ENCODE measurements around the gene PLD6. TPM values are rescaled to one million over a fixed set of nuclear protein-coding genes. Genes with fewer than 3 reads are reported as not detected.
A peak's percentile ranks its signal among the peaks of the same experiment; 100 is the strongest.

PLD6 gene
- total RNA-seq, 1 experiment from 2014 or later = 1.0 TPM

DNA sequence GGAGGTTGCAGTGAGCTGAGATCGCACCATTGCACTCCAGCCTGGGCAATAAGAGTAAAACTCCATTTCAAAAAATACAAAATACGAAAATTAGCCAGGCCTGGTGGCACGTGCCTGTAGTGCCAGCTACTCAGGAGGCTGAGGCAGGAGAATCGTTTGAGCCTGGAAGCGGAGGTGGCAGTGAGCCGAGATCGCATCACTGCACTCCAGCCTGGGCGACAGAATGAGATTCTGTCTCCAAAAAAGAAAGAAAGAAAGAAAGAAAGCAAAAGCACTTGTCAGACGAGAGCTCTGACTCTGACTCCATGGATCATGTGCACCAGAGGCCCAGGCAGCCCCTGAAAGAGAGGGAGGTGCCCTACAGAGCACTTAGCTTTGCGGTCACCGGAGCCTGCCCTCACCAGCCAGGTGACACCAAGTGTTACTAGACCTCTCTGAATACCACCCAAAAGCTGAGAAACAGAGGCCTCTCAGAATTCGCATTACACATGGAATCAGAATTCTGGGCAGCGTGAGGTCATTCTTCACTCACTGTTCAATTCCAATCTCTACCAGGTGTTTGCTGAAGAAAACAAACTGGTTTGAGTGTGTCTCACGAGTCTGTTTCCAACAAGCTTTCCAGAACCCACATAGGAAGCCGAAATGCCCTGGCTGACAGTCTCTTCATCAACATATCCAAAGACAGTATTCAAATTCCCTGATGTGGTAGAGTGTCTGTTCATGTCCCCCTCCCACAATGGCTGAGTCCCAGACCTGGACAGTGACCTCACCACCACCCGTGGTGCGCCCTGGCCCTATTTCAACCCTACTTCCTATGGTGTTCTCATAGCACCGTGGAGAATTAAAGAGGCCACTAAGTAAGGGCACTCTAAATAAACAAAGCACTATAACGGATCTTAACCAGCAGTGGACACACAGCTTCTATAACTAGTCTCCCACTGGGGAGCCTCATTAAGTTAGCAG lies 29.4 kb upstream of the PLD6 start:
- no peak overlapping the region for H3K27ac ChIP-seq
- no peak for DNase-seq (ENCODE audit: low read depth in 1 of 2, low spot score in 2 of 2)
- H3K4me3 ChIP-seq = peak overlapping the region; percentile 77
- peaks cover 17% of the 10 kb centered on the region for H3K36me3 ChIP-seq
- H3K4me1 ChIP-seq (replicated peaks) = peaks cover 11% of the 10 kb centered on the region
- no peaks in the 10 kb centered on the region for H3K27me3 ChIP-seq (replicated peaks)
- no peaks in the 10 kb centered on the region for H3K9me3 ChIP-seq (replicated peaks)

DNA sequence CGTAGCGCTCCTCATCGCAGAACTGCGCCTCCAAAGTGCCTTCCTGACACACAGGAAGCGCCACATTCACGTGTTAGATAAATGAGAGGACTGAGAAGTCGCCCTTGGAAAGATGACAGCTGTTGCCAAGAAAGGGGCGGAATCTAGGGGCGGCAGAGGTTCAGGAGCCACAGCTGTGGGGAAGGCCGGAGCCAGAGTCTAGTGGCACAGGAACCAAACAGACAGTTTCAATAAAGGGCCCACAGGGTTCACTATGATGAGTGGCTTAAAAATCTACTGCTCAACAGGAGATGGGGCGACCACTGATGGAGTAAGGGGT lies 26.1 kb upstream of the PLD6 start:
- Histone ChIP-seq H3K27me3 (replicated peaks) (no peaks in the 10 kb centered on the region), H3K4me1 (replicated peaks) (peaks cover 11% of the 10 kb centered on the region), H3K36me3 (peaks cover 47% of the 10 kb centered on the region), H3K9me3 (replicated peaks) (no peaks in the 10 kb centered on the region), H3K27ac (no peak overlapping the region), H3K4me3 (no peak overlapping the region)
- no peak for DNase-seq (ENCODE audit: low read depth in 1 of 2, low spot score in 2 of 2)

DNA sequence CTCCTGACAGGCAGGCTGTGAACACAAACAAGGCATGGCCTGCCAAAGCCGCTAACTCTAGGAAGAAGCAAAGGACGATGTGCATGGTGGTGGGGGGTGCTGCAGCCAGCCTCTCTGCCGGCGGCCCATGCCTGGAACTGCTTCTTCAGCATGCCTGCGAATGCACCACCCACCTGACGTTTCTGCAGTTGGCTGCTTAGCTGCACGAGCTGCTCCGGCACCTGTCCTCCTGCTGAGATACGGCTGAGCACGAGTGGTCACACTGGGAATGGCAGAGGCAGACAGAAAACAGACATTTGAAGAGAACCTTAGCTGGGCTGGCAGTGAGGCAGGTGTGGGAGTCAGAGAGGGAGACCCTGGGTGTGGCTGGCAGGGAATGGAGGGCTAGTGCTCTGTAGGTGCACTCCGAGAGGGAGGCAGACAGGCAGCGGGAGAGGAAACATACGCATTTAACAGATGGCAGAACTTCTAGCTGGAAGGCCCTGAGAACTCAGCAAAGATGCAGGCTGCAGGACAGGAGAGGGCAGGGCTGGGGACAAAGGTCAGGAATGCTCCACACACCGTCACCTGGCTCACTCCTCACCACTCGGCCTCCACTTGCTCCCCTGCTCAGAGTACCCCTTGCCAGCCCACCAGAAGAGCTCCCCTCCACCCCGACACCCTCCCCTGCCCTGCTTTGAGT lies 25.6 kb upstream of the PLD6 start:
- no peak overlapping the region for H3K27ac ChIP-seq
- peaks cover 52% of the 10 kb centered on the region for H3K36me3 ChIP-seq
- no peak for DNase-seq (ENCODE audit: low read depth in 1 of 2, low spot score in 2 of 2)
- H3K4me3 ChIP-seq = no peak overlapping the region
- H3K27me3 ChIP-seq (replicated peaks) = no peaks in the 10 kb centered on the region
- H3K9me3 ChIP-seq (replicated peaks) = no peaks in the 10 kb centered on the region
- peaks cover 11% of the 10 kb centered on the region for H3K4me1 ChIP-seq (replicated peaks)

DNA sequence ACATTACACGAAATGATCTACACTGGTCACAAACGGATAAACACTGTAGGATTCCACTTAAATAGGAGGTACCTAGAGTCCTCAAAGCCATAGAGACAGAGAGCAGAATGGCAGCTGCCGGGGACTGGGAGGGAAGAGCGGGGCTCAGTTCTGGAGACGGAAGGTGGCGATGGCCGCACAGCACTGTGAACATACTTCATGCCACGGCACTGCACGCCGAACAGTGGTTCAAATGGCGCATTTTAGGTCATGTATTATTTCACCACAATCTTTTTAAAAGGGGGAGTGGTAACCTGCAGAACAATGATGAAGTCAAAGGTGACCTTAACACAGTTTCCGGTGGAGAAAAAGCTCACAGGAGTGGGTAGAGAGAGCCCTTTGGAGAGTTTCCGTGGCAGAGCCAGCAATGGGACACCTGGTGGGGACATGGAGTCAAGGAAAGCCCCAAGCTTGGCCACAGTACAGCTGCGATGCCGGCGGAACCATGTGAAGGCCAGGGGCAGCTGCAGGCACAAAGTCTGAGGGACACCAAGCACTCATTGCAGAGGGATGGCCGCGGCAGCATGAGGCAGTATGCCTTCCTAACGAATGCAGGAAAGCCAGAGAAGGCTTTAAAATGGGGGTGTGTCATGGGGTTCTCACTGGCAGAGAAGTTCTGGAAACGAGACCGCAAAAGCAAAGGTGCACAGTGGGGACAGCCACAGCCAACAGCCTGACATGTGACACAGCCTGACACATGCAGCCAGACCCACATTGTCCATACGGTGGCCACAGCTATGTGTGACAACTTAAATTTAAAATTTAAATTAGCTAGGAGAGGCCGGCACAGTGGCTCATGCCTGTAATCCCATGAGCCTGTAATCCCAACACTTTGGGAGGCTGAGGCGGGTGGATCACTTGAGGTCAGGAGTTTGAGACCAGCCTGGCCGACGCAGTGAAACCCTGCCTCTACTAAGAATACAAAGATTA lies 23.6 kb upstream of the PLD6 start:
- H3K4me3 ChIP-seq = no peak overlapping the region
- H3K9me3 ChIP-seq (replicated peaks) = no peaks in the 10 kb centered on the region
- H3K27ac ChIP-seq = no peak overlapping the region
- H3K36me3 ChIP-seq = peaks cover 73% of the 10 kb centered on the region
- H3K4me1 ChIP-seq (replicated peaks) = no peaks in the 10 kb centered on the region
- DNase-seq (ENCODE audit: low read depth in 1 of 2, low spot score in 2 of 2) = no peak
- H3K27me3 ChIP-seq (replicated peaks) = no peaks in the 10 kb centered on the region

DNA sequence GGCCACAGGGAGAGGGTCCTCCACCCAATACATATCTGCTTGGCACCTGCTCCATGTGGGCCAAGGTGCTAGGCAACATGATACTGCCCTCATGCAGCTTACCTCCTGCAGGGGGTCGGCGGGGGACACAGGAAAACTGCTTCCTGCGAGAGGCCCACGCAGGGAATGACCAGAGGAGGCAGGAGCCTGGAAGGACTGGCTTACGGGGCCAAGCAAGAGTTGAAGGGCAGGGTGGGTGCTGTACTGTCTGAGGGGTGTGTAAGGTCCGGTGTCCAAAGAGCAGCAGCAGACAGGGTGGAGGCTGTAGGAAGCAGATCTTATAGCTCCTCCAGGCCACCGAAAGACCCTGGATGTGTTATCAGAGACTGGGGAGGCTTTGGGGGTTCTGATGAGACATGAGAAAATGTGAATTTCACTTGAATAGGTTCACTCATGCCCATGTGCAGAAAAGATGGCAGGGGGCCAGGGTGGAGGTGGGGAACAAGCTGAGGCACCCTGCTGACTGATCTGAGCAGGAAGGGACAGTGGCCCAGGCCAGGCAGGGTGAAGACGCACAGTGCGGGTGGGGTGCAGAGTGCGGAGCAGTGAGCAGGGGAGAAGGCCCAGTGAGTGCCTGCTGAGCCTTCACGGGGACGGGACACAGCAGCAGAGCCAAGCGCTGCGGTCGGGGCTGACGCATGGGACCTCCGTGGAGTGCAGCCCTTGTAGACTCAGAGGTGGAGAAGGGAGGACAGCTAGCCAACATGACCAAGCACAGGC lies 22.6 kb upstream of the PLD6 start:
- peaks cover 83% of the 10 kb centered on the region for H3K36me3 ChIP-seq

DNA sequence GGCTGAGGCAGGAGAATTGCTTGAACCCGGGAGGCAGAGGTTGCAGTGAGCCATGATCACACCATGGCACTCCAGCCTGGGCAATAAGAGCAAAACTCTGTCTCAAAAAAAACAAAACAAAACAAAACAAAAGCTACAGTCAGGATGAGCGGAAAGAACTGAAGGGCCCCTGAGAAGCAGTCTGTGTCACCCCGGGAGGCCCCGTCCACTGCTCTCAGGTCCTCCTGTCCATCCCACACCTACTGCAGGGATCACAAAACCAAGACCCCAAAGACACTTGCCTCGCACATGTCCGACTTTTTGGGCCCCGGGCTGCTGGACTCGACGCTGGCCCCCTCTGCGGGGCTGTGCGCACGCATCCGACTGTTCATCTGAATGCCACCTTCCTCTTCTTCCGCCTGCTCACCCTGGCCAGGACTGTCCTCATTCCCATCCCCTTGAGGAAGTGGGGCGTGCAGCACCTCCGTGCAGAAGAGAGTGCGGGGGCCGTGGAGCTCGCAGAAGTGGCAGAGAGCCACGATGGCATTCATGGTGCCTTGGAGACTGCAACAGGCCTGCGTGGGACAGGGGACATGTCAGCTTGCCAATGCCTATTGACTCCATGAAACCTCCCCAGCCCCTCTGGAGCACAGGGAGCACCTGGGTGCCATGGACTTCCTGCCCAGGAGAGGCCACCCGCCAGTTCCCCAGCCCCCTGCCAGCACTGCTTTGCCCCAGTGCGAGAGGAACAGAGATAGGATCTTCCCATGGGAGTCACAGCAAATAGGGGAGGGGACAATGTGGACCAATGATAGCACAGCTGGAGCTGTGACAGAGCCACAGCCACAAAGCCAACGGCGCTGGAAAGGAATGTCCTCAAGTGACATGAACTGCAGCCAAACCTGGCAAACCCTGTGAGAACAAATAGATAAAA lies 21.7 kb upstream of the PLD6 start:
- Histone ChIP-seq H3K9me3 (replicated peaks) (no peaks in the 10 kb centered on the region), H3K27me3 (replicated peaks) (no peaks in the 10 kb centered on the region), H3K4me3 (no peak overlapping the region), H3K27ac (no peak overlapping the region), H3K4me1 (replicated peaks) (no peaks in the 10 kb centered on the region), H3K36me3 (peaks cover 90% of the 10 kb centered on the region)
- no peak for DNase-seq (ENCODE audit: low read depth in 1 of 2, low spot score in 2 of 2)

More for the DNA sequence above, 22.6 kb upstream of the PLD6 start:
- H3K27ac ChIP-seq = no peak overlapping the region
- no peak for DNase-seq (ENCODE audit: low read depth in 1 of 2, low spot score in 2 of 2)
- no peak overlapping the region for H3K4me3 ChIP-seq
- no peaks in the 10 kb centered on the region for H3K9me3 ChIP-seq (replicated peaks)
- H3K27me3 ChIP-seq (replicated peaks) = no peaks in the 10 kb centered on the region
- no peaks in the 10 kb centered on the region for H3K4me1 ChIP-seq (replicated peaks)

DNA sequence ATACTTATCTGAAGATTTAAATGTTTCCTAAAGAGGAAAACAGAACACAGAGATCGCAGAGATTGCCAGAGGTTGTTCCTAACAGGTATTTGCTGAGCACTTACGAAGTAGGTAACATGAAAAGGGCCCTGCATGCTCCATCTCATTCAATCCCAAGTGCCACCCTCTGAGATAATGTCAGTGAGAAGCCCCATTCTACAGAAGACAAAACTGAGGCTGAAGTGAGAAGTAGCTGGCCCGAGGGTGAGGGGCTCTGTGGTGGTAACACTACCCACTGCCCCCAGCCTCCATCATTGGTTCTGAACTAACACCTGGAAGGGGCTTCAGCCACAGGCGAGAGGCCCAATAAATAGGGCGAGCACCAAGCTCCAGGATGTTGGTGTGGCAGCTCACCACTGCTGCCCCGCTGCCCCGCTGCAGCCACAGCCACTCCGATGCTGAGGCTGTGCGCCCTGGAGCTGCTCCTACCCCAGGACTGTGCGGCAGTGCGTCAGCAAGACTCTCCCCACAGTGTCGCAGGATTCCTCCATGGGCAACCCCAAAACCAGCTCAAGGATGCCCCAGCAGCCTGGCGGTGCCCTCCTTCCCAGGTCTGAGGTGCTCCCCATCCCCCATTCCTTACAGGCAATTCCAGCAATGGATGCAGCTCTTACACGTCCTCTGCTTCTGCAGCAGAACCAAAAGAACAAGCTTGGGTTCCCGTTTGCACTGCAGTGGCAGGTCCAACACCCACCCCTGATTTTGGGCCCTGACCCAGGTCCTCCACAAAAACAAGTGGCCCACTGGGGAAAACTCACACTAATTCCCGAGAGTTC lies 20.5 kb upstream of the PLD6 start:
- H3K36me3 ChIP-seq = peaks cover 92% of the 10 kb centered on the region

DNA sequence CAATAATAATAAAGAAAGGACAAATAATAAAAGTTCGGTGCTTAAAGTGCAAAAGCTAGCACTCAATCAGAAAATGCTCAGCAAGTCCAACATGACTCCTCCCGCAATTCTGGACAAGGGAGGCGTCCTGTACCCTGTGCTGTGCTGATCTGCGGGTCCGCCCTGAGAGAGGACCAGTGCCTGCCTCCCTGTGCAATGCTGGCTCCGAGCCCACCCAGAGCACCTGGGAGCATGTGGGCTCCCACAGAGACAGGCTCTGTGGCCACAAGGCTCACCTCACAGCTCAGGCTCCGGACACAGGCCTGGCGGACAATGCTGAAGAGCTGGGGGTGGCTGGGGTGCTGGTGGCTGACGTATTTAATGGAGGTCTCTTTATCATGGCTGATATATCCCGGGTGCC lies 19.8 kb upstream of the PLD6 start:
- H3K36me3 ChIP-seq = peaks cover 93% of the 10 kb centered on the region
- no peaks in the 10 kb centered on the region for H3K9me3 ChIP-seq (replicated peaks)
- no peaks in the 10 kb centered on the region for H3K4me1 ChIP-seq (replicated peaks)
- H3K27ac ChIP-seq = no peak overlapping the region
- no peaks in the 10 kb centered on the region for H3K27me3 ChIP-seq (replicated peaks)
- DNase-seq (ENCODE audit: low read depth in 1 of 2, low spot score in 2 of 2) = no peak
- no peak overlapping the region for H3K4me3 ChIP-seq

More for the DNA sequence above, 20.5 kb upstream of the PLD6 start:
- no peak overlapping the region for H3K27ac ChIP-seq
- no peaks in the 10 kb centered on the region for H3K9me3 ChIP-seq (replicated peaks)
- H3K4me1 ChIP-seq (replicated peaks) = no peaks in the 10 kb centered on the region
- H3K4me3 ChIP-seq = no peak overlapping the region
- no peaks in the 10 kb centered on the region for H3K27me3 ChIP-seq (replicated peaks)
- no peak for DNase-seq (ENCODE audit: low read depth in 1 of 2, low spot score in 2 of 2)

DNA sequence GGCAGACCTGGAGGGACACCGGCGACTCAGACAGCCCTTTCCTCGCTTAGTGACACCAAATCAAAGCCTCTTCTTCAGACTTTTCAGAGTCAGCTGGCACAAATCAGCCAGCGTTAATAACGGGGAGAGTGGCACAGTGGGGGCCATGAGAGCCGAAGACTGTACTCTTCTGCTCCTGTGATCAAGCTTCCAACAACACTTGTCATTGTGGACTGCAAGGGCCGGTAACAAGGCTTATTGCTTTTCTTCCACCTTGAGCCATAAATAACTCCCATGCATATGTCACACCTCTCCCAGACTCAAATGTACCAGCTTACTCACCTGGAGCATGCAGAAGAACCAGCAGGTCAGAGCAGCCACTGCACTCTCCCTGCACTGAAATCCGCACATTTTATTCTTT lies 18.0 kb upstream of the PLD6 start:
- Histone ChIP-seq H3K36me3 (peaks cover 92% of the 10 kb centered on the region), H3K27me3 (replicated peaks) (no peaks in the 10 kb centered on the region), H3K27ac (no peak overlapping the region), H3K4me1 (replicated peaks) (no peaks in the 10 kb centered on the region), H3K9me3 (replicated peaks) (no peaks in the 10 kb centered on the region), H3K4me3 (no peak overlapping the region)
- no peak for DNase-seq (ENCODE audit: low read depth in 1 of 2, low spot score in 2 of 2)

DNA sequence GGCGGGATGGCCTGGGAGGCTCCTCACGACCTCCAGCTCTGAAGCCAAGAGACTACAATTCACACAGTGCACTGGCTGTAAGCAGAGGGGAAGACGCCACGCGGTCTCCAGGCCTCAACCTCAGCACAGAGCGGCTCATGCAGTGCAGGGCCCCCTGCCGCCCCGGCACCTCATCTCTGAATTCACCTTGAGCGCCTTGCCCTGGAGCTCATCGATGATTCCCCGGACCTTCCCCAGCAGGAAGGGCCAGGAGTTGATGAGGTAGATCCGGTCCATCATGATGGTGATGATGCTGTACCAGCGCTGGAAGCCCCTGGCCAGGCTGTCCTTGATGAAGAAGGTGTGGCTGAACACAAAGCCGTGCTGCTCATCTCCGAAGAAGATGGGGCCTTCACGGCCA lies 17.6 kb upstream of the PLD6 start:
- Histone ChIP-seq H3K27ac (no peak overlapping the region), H3K9me3 (replicated peaks) (no peaks in the 10 kb centered on the region), H3K4me1 (replicated peaks) (no peaks in the 10 kb centered on the region), H3K27me3 (replicated peaks) (no peaks in the 10 kb centered on the region), H3K36me3 (peaks cover 90% of the 10 kb centered on the region), H3K4me3 (no peak overlapping the region)
- no peak for DNase-seq (ENCODE audit: low read depth in 1 of 2, low spot score in 2 of 2)

DNA sequence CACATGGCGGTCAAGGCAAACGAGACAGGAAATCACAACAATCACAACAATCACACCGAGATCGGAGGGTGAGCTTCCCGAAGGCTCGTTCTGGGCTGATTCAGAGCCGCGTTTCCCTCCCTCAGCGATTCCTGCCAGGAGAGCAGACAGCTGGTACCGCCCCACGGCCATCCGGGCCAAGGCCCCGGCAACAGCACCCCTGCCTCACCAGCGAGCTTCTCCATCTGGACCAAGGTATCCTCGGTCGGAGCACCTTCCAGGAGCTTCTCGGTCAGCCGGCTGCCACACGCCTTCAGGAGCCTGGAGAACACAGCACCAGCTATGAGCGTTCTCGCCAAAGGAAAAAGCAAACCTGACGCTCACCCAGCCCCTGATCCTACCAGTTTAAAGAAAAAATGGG lies 15.2 kb upstream of the PLD6 start:
- DNase-seq (ENCODE audit: low read depth in 1 of 2, low spot score in 2 of 2) = no peak
- Histone ChIP-seq H3K27ac (no peak overlapping the region), H3K36me3 (peaks cover 88% of the 10 kb centered on the region), H3K4me3 (no peak overlapping the region), H3K27me3 (replicated peaks) (no peaks in the 10 kb centered on the region), H3K4me1 (replicated peaks) (no peaks in the 10 kb centered on the region), H3K9me3 (replicated peaks) (no peaks in the 10 kb centered on the region)

DNA sequence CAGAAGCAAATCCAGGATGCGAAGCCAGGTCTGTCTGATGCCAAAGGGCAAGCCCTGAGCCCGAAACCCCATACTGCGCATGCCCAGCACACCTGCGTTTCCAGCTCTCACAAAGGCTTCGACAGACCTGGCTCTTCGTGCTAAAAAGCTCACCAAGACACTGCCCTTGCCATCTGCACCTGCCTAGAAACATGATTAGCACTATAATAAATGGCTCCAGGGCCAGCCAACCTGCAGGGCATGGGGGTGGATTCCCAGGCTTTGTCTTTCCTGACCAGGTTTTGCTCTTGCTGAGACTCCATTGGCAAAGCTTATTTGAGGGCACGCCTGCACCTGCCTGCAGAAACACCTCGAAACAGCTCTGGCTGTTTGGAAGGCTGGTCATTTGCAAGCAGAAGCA lies 14.4 kb upstream of the PLD6 start:
- Histone ChIP-seq H3K36me3 (peaks cover 88% of the 10 kb centered on the region), H3K4me3 (no peak overlapping the region)

More for the DNA sequence above, 14.4 kb upstream of the PLD6 start:
- no peak for DNase-seq (ENCODE audit: low read depth in 1 of 2, low spot score in 2 of 2)
- H3K4me1 ChIP-seq (replicated peaks) = no peaks in the 10 kb centered on the region
- H3K27me3 ChIP-seq (replicated peaks) = no peaks in the 10 kb centered on the region
- no peaks in the 10 kb centered on the region for H3K9me3 ChIP-seq (replicated peaks)
- H3K27ac ChIP-seq = no peak overlapping the region

Data from SJSA1 (cell line).